K562 (cell line): ENCODE data around the gene TTC19. TPM values are rescaled to one million over a fixed set of nuclear protein-coding genes. Genes with fewer than 3 reads are reported as not detected.

Source experiments
- CEBPG ChIP-seq, 3 experiments: fragments of 200-800 bp in 1 of 3; sonication (Bioruptor generic) in 1 of 3; sonication (generic) in 1 of 3; formaldehyde crosslinking in 1 of 3; IDR thresholded peaks in 2 of 3; conservative IDR thresholded peaks in 1 of 3; 2 replicates each; pipeline versions ENCODE4 v1.6.1 to v1.8.0; 2016 to 2022; ENCODE audit warnings: missing compliant biosample characterization in 2 of 3, missing genetic modification characterization in 2 of 3, mild to moderate bottlenecking in 1 of 3, missing genetic modification reagents in 1 of 3
- CTBP1 ChIP-seq: fragments of 450-650 bp; IDR thresholded peaks from 2 replicates; pipeline ENCODE4 v1.6.1; 2016; ENCODE audit warnings: borderline replicate concordance
- ETV5 ChIP-seq: sonication (generic); formaldehyde crosslinking; IDR thresholded peaks from 2 replicates; pipeline ENCODE4 v1.4.0; 2020; ENCODE audit warnings: low read depth, mild to moderate bottlenecking, missing genetic modification reagents
- HDAC1 ChIP-seq, 2 experiments: fragments of 450-650 bp; IDR thresholded peaks; 2 replicates each; pipeline ENCODE4 v1.6.1; 2016 to 2017; ENCODE audit warnings: inconsistent platforms in 1 of 2, mild to moderate bottlenecking in 1 of 2, moderate library complexity in 1 of 2
- HDAC2 ChIP-seq: fragments of 450-650 bp; IDR thresholded peaks from 2 replicates; pipeline ENCODE4 v1.6.1; 2016; ENCODE audit warnings: mild to moderate bottlenecking
- HLTF ChIP-seq: fragments of 450-650 bp; IDR thresholded peaks from 2 replicates; pipeline ENCODE4 v1.6.1; 2016
- MAFF ChIP-seq: IDR thresholded peaks from 2 replicates; pipeline ENCODE4 v1.6.1; 2012; ENCODE audit warnings: low read length, improper control_type of control experiment
- MEF2A ChIP-seq: IDR thresholded peaks from 2 replicates; pipeline ENCODE4 v1.6.1; 2011; ENCODE audit warnings: low read depth, mild to moderate bottlenecking, low read length, moderate library complexity; ENCODE audit not compliant: control insufficient read depth
- MEIS2 ChIP-seq: fragments of 450-650 bp; IDR thresholded peaks from 2 replicates; pipeline ENCODE4 v1.6.1; 2014; ENCODE audit warnings: mild to moderate bottlenecking; ENCODE audit not compliant: partially characterized antibody
- MIER1 ChIP-seq: fragments of 450-650 bp; IDR thresholded peaks from 2 replicates; pipeline ENCODE4 v1.6.1; 2016; ENCODE audit warnings: antibody characterized with exemption, mild to moderate bottlenecking, low read depth
- OTX1 ChIP-seq: fragments of 450-650 bp; formaldehyde crosslinking; IDR thresholded peaks from 2 replicates; pipeline ENCODE4 v1.4.0; 2022; ENCODE audit warnings: mild to moderate bottlenecking
- PBX2 ChIP-seq, 2 experiments: IDR thresholded peaks in 1 of 2; conservative IDR thresholded peaks in 1 of 2; 2 replicates each; pipeline ENCODE4 v1.6.1; 2016; ENCODE audit warnings: low read depth in 2 of 2, mild to moderate bottlenecking in 1 of 2, missing compliant biosample characterization in 1 of 2, missing genetic modification characterization in 1 of 2, moderate library complexity in 1 of 2
- PREB ChIP-seq: sonication (generic); formaldehyde crosslinking; IDR thresholded peaks from 2 replicates; pipeline ENCODE4 v1.8.1; 2023; ENCODE audit warnings: mild to moderate bottlenecking, missing genetic modification reagents
- RCOR1 ChIP-seq, 2 experiments: IDR thresholded peaks; 2 replicates each; pipeline ENCODE4 v1.6.1; 2012; ENCODE audit warnings: low read depth in 2 of 2, low read length in 2 of 2, borderline replicate concordance in 1 of 2, improper control_type of control experiment in 1 of 2
- SOX6 ChIP-seq: fragments of 450-650 bp; IDR thresholded peaks from 2 replicates; pipeline ENCODE4 v1.6.1; 2014; ENCODE audit warnings: mild to moderate bottlenecking
- TAL1 ChIP-seq: fragments of 450-650 bp; IDR thresholded peaks from 2 replicates; pipeline ENCODE4 v1.6.1; 2016; ENCODE audit warnings: mild to moderate bottlenecking
- TRIM24 ChIP-seq, 2 experiments: fragments of 450-650 bp; IDR thresholded peaks; 2 replicates each; pipeline ENCODE4 v1.6.1; 2016
- ZNF12 ChIP-seq: sonication (generic); formaldehyde crosslinking; IDR thresholded peaks from 2 replicates; pipeline ENCODE4 v1.4.0; 2020; ENCODE audit warnings: mild to moderate bottlenecking, missing genetic modification reagents
- ZNF589 ChIP-seq: fragments of 200-800 bp; sonication (Bioruptor generic); IDR thresholded peaks from 2 replicates; pipeline ENCODE4 v1.6.1; 2016; ENCODE audit warnings: low read depth, missing genetic modification characterization, missing compliant biosample characterization
- ZNF77 ChIP-seq: fragments of 250-450 bp; sonication (Bioruptor Pico); IDR thresholded peaks from 2 replicates; pipeline ENCODE4 v1.5.0; 2020
- ZNF780A ChIP-seq: fragments of 250-450 bp; sonication (Bioruptor Pico); IDR thresholded peaks from 2 replicates; pipeline ENCODE4 v1.5.0; 2021; ENCODE audit warnings: mild to moderate bottlenecking
- polyA plus RNA-seq, 8 experiments: library from polyadenylated mRNA; depleted of rRNA in 4 of 8; stranded (reverse) in 5 of 8; unstranded in 3 of 8; fragments of >200 nt; fragmentation: Nextera tagmentation in 2 of 8; fragmentation: Illumina TruSeq in 1 of 8; extraction: Ambion mirVana in 2 of 8; extraction: Trizol in 1 of 8; gene quantifications; 2 replicates each; pipeline versions ENCODE4 v1.2.1 to v1.2.3, GENCODE V29; 2011 to 2014; ENCODE audit warnings: inconsistent platforms in 1 of 8, missing spikeins in 1 of 8
- total RNA-seq, 7 experiments: library from RNA; depleted of rRNA in 6 of 7; stranded (reverse); fragments of >200 nt in 6 of 7; fragmentation: Illumina TruSeq in 2 of 7; extraction: Trizol in 2 of 7; gene quantifications; 2 replicates each; pipeline versions ENCODE4 v1.2.1 to v1.2.3, GENCODE V29; 2011 to 2021; ENCODE audit warnings: low replicate concordance in 1 of 7
- TF ChIP-seq, protein P1 (sequence below), 2 experiments: fragments of 450-650 bp; conservative IDR thresholded peaks; 2 replicates each; pipeline ENCODE4 v1.6.1; 2017; ENCODE audit warnings: mild to moderate bottlenecking in 2 of 2, moderate library complexity in 2 of 2
- TF ChIP-seq, protein P2 (sequence below): sonication (generic); formaldehyde crosslinking; IDR thresholded peaks from 2 replicates; pipeline ENCODE4 v1.8.0; 2023; ENCODE audit warnings: mild to moderate bottlenecking, missing genetic modification reagents

TTC19 gene
- total and polyA plus RNA-seq, 9 of the 15 experiments (the other 6 are each of a cell fraction or from before 2014, with no cell fraction given) = 8.1 to 60.8 (median 25.3) TPM

DNA sequence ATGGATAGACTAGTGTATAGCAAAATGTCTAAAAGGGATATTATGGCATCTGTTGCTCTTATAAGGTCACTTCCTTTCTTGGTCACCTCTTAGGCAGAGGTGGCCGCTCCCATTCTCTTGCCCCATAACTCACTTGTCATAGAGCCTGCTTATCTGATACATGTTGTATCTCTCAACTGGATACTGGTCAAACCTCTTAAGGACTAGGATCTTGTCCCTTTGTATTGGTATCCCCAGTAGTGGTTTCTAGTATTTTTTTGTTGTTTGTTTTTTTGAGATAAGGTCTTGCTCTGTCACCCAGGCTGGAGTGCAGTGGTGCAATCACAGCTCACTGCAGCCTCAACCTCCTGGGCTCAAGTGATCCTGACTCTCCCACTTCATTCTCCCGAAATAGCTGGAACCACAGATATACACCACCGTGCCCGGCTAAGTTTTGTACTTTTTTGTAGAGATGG lies 27.1 kb upstream of the TTC19 start (continued):
- TF ChIP-seq MIER1 (no peak), MEIS2 (peak; percentile 68), SOX6 (peak; percentile 92), CEBPG (CRISPR knock-in tag; IDR thresholded peaks at IDR 0.05) (no peak), CEBPG (tag; conservative IDR thresholded peaks at IDR 0.05 in 1 of 2, IDR thresholded peaks at IDR 0.05 in 1 of 2) (peak; percentile 22 to 77; a peak in 2 of 4 replicates), TAL1 (peak; percentile 28; the same call in 1 of the 2 replicates), ZNF12 (CRISPR knock-in tag) (no peak), MEF2A (no peak), TRIM24 (IDR thresholded peaks at IDR 0.05) (0 out of 4 replicates have a peak, but pooled peaks of 1 of the 2 experiments have one; percentile 17), ZNF780A (CRISPR knock-in tag) (no peak), HDAC2 (0 out of 2 replicates have a peak, but pooled peaks have one; percentile 35), ETV5 (CRISPR knock-in tag) (no peak), ZNF77 (no peak), ZNF589 (CRISPR knock-in tag) (no peak), PBX2 (CRISPR knock-in tag; IDR thresholded peaks at IDR 0.05; ENCODE audit: low read depth) (no peak), PBX2 (tag; conservative IDR thresholded peaks at IDR 0.05; ENCODE audit: low read depth) (peak; percentile 14; the same call in 1 of the 2 replicates), RCOR1 (IDR thresholded peaks at IDR 0.05; ENCODE audit: borderline replicate concordance in 1 of 2, low read depth in 2 of 2, low read length in 2 of 2) (peak in 1 of 2 experiments; percentile 67; a peak in 2 of 4 replicates), PREB (CRISPR knock-in tag) (no peak), OTX1 (CRISPR knock-in tag) (no peak), MAFF (0 out of 2 replicates have a peak, but pooled peaks have one; percentile 20), CTBP1 (peak; percentile 21; the same call in 1 of the 2 replicates), HDAC1 (IDR thresholded peaks at IDR 0.05) (peak in 1 of 2 experiments; percentile 61; a peak in 1 of 4 replicates), HLTF (no peak)
- TF ChIP-seq, protein P1, sequence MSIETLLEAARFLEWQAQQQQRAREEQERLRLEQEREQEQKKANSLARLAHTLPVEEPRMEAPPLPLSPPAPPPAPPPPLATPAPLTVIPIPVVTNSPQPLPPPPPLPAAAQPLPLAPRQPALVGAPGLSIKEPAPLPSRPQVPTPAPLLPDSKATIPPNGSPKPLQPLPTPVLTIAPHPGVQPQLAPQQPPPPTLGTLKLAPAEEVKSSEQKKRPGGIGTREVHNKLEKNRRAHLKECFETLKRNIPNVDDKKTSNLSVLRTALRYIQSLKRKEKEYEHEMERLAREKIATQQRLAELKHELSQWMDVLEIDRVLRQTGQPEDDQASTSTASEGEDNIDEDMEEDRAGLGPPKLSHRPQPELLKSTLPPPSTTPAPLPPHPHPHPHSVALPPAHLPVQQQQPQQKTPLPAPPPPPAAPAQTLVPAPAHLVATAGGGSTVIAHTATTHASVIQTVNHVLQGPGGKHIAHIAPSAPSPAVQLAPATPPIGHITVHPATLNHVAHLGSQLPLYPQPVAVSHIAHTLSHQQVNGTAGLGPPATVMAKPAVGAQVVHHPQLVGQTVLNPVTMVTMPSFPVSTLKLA (conservative IDR thresholded peaks at IDR 0.05) = peak in 1 of 2 experiments; percentile 31; a peak in 1 of 4 replicates
- TF ChIP-seq, protein P2, sequence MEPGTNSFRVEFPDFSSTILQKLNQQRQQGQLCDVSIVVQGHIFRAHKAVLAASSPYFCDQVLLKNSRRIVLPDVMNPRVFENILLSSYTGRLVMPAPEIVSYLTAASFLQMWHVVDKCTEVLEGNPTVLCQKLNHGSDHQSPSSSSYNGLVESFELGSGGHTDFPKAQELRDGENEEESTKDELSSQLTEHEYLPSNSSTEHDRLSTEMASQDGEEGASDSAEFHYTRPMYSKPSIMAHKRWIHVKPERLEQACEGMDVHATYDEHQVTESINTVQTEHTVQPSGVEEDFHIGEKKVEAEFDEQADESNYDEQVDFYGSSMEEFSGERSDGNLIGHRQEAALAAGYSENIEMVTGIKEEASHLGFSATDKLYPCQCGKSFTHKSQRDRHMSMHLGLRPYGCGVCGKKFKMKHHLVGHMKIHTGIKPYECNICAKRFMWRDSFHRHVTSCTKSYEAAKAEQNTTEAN = no peak
